M059J (cell line): ENCODE results near the gene TOPORS. TPM values are rescaled to one million over a fixed set of nuclear protein-coding genes. Genes with fewer than 3 reads are reported as not detected.
A peak's percentile ranks its signal among the peaks of the same experiment; 100 is the strongest.
"Not testable (repeated sequence)": the region's sequence is repeated elsewhere in the genome, so short reads cannot be mapped to it uniquely, and the experiment has no call there.

Experiments
- DNase-seq: peaks from one replicate; pipeline ENCODE4 v3.0.0-alpha.2; 2012; ENCODE audit warnings: low read depth
- total RNA-seq: library from RNA; depleted of rRNA; stranded (reverse); fragments of >200 nt; shearing (Covaris generic); gene quantifications from 2 replicates; pipeline ENCODE4 v1.2.3, GENCODE V29; 2014; rRNA removed

Gene TOPORS
- 27.3 and 33.7 TPM in 2 replicates for total RNA-seq

DNA sequence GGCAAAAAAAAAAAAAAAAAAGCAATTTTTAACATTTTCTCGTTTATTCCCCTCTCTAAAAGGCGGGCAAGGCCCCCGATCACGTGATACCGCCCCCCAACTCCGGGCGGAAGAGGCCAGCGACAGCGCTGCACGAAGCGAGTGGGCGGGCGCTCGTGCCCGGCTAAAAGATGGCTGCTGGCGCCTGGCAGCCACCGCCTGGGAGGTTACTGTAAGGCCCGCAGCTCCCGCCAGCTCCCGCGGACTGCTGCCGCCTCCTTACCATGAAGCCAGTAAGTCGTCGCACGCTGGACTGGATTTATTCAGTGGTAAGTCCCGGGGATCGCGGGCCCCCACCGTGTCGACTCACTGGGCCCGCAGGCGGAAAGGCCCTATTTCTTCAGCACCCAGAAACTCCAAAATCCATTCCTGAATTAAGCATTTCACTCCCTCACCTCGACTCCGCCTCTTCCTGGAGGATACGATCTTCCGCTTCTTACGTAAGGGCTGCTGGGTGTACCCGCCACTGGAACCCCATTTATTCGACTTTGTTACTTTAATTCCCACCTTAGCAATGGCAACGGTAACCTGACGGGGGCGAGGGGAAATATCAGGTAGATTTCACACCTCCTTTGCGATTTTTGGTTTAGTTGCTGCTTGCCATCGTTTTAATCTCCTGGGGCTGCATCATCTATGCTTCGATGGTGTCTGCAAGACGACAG lies at the start of gene TOPORS, which contains the start of gene SMIM27:
TSS of gene TOPORS (minus strand) at position 415 of the 701 bp plus-strand sequence. CDS start at position 265, 150 bp downstream.
TSS of gene SMIM27 (plus strand) at position 156 of the 701 bp plus-strand sequence. CDS start at position 264, 108 bp downstream.
- peak; percentile 92 for DNase-seq

DNA sequence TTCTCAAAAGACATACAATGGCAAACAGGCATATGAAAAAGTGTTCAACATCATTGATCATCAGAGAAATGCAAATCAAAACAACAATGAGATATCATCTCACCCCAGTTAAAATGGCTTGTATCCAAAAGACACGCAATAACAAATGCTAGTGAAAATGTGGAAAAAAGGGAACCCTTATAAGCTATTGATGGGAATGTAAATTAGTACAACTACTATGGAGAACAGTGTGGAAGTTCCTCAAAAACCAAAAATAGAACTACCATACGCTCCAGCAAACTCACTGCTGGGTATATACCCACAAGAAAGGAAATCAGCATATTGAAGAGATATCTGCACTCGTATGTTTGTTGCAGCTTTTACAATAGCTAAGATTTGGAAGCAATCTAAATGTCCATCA lies 46.6 kb upstream of the TOPORS start:
- DNase-seq, result not testable (repeated sequence)

DNA sequence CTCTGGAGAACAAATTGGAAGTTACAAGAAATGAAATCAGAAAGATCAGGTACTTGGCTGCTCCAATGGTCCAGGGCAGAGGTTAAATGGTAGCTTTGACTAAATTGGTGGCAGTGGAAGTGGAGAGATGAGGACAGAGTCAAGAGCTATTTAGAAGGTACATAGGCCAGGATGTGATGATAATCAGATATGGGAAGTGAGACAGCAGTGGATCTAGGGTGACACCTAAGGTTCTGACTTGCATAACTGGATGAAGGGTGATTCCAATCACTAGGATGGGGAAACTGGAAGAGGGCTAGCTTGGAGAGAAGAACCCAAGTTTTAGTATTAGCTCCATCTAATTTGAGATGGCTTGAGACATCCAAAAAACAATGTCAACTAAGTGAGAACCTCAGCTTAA lies 44.5 kb upstream of the TOPORS start:
- no peak for DNase-seq

DNA sequence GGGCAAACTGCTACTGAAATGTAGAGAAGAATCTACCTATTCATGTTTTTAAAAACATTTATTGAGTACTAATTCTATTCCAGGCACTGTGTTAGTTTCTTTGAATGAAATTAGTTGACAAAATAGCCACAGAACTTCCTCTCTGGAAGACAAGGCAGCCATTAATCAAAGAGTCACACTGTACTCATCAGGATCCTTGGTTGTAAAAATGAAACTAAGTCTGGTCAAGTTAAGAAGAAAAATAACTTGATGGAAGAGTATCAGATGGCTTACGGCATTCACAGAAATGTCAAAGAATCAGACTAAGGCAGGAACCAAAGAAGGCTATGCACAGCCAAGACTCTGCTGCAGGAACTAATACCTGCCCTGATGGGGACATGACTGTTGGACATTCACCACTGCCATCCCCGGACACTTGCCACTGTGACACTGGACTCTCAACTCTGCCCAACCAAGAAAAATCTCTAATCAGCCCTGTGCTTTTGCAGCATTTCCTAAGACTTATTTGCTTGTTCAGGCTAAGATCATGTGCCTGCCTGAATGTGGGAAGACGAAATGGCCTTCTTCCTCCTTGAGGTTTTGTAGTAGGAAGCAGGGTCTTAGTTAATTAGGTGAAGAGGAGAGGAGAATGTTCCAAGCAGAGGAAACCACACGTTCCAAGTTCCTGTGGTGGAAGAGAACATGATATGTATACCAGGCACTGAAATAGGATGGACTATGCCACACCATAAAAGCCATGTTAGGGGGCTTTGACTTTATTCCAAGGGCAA lies 43.9 kb upstream of the TOPORS start:
- peak; percentile 11 for DNase-seq

DNA sequence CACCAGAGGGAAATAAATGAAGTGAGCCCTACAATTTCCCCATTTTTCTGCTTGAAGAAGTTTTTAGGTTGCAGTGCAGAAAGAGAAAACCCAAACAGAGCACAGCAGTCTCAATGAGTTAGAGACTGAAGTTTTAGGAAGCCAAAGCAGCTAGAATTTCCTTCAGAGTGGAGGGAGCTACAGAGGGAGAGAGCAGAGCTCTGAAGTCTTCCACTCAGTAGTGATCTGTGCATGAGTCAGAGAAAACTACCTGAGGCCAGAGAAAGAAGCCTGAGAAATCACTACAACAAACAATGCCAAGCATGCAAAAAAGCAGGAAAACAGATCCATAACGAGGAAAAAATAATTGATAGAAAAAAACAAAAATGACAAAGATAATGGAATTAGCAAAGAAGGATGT lies 38.5 kb upstream of the TOPORS start:
- peak; percentile 62 for DNase-seq

DNA sequence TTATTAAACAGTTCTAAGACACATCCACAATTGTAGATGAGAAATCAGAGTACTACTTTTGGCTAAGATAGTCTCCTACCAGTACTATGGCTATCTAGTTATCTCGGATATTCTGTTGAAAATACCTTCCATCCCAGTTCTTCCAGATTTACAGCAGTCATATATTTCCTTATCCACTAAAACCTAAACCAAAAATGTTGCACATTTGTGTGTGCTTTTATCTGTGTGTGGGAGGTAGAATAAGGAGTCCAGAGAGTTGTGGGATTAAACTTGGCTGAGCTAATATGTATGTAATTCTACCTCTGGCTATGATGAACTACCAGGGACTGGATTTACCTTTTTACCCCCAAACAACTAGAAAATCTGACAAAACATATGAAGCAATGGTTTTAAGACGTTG lies 38.1 kb upstream of the TOPORS start:
- no peak for DNase-seq

DNA sequence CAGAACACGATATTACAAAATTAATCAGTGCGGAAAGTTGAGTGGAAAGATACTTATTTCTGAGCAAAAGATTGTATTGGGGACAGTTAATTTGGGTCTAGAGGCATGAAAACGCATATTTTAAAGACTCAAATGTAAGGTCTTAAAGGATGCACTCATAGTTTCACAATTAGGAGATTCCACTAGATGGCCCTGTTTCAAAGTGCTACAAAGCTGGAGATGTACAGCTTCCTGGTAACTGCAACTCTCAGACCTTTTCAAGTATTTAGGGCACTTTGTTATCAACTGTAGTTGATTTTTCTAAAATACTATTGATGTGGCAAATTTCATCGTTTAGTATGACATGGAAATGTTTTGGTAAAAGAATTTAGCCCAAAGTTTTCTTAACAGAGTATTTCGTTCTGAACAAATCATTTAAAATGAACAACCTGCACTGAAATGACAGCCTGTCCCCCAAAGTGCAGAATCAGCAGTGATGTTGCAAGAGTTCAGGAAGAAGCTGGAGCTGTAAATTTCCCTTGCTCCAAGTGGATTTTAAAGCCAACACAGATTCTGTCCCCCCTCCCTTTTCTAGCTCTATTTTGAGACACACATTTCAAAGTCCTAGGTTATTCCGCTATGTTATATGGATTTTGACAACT lies 36.8 kb upstream of the TOPORS start:
- peak; percentile 64 for DNase-seq

DNA sequence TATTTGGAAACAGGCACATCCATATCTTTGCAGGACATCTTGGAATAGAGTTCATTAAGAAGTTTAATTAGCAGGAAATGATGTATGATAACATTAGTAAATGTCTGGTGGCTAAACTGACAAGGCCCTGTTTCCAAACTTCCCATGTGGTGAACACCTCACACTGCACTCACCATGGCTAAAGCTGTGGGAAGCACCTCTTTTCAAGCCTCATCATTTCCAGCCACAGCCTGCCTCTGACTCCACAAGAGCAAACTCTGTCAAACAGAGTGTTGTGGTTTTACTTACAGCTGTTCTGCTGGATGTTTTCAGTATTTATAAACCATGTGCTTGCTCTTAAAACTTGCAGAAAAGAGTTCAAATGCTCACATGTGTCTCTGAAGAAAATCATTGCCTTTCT lies 35.5 kb upstream of the TOPORS start:
- DNase-seq, result no peak

DNA sequence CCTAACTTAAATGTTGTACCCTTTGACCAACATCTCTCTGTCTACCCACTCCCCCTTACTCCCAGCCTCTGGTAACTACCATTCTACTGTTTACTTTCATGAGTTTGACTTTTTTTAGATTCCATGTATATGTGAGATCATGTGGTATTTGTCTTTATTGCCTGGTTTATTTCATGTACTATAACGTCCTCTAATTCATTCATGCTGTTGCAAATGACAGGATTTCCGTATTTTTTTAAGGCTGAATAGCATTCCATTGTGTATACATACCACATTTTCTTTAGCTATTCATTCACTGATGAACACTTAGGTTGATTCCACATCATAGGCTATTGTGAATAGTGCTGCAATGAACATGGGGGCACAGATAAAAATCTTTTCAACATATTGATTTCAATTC lies 32.4 kb upstream of the TOPORS start:
- no peak for DNase-seq

DNA sequence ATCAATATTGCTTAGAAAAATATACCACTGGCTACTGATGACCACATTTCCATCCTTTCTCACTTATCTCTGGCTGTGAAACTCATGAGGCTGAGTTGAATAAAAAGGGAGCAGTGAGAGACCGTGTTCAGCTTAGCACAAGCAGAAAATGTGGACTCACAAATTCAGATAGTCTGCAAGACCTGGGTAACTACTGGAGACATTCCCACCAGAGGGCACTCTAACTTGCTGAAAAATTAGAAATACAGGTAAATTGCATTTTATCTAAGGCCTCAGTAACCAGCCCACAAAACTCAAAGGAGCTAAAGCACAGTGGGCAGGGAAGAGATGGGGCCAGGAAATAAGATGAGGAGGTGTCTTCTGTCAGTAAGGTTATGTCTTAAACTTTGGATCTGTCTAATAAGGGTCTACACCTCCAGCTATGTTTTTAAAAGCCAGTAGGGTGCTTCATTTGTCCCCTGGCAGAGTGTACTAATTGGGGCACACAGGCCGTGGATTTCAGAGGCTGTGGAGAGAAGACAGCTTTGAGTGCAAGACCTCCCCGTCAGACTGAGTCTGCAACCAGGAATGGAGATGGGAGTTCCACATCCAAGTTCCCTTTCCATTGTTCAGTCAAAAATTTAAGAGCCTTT lies 29.2 kb upstream of the TOPORS start:
- peak; percentile 67 for DNase-seq

DNA sequence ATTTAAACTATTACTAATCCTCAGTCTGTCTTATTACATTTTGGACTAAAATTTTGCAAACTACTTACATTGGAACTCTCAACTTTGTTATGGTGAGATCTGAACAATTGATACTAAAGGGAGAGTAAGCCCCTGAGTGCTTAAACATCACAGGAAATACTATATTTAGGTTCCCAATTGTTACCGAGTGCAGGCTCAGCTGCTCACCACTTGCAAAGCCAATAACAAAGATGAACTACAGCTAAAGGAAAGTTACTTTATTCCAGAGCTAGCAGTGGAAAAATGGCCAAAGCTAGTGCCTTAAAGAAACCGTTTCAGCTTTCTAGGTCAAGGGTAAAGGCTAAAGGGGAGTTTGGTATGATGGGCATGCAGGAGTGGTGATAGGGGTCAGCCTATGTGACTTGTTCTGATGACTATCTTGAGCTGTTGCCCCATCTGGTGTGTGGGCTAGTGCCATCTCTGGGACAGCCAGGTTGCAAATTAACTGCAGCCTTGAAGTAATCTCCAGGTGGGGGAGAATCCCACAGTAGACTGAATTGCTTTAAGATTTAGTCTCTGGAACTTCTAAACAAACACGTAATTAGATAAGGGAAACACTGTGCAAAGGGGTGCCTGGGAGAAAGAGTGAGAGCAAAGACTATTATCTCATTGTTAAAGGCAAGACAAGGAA lies 28.4 kb upstream of the TOPORS start:
- DNase-seq, result no peak

DNA sequence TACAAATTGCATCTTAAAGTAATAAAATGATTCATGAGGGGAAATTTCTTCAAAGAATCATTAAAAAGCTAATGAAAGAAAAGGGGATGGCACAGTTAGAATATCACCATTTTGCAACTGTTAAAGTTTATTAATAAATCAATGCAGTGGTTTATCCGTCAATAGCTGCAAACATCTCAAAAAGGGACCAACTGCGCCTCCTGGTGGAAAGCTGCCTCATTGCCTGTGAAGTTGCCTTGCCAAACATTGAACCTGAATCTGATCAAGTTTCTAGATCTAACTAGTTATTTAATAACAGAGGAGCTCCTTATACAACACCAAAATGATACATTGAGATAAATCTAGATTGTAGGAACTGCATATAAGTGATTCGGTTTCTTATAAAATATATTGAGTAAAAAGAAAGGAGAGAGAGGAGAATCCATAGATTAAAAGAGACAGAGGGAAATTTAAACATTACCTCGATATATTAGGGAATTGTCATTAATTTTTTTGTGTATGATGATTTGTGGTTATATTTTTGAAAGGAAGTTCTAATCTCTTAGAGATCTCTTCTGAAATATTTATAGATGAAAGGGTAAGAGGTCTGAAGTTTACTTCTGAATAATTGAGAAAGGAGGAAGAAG lies 27.4 kb upstream of the TOPORS start:
- peak; percentile 50 for DNase-seq

DNA sequence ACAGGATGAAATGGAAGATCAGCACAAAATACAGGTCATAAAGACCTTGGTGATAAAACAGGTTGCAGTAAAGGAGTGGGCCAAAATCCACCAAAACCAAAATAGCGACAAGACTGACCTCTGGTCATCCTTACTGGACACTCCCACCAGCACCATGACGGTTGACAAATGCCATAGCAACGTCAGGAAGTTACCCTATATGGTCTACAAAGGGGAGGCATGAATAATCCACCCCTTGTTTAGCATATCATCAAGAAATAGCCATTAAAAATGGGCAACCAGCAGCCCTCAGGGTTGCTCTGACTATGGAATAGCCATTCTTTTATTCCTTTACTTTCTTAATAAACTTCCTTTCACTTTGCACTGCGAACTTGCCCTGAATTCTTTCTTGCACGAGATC lies 26.6 kb upstream of the TOPORS start:
- DNase-seq, result peak; percentile 19

DNA sequence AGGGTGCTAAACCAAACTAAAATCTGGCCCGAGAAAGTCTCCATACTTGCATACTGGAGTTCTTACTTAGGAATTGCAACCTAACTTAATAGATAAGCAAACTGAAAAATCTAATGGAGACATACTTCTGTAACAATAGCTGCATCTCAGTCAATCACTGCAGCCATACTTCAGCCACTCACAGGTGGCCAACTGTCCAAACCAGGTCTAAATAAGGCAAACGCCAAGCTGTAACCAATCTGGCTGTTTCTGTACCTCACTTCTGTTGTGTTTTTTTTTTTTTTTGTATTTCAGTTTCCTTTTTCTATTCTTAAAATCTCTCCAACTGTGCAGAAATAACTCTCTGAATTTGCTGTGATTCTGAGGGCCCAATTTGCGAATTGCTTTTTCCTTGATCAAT lies 24.9 kb upstream of the TOPORS start:
- DNase-seq, result no peak

DNA sequence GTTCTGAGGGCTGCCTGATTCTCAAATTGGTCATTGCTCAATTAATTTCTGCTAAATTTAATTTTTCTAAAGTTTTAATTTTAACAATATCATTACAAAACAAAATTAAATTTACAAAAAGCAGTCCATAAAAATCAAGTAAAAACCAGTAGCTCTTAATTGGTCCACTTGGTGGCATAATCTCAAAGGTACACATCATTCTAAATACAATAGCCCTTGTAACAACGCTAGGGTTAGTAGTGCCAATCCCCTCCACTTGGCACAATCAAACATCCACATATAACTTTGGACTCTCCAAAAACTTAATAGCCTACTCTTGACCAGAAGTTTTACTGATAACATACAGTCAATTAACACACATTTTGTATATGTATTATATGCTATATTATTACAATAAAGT lies 22.5 kb upstream of the TOPORS start:
- DNase-seq, result no peak

DNA sequence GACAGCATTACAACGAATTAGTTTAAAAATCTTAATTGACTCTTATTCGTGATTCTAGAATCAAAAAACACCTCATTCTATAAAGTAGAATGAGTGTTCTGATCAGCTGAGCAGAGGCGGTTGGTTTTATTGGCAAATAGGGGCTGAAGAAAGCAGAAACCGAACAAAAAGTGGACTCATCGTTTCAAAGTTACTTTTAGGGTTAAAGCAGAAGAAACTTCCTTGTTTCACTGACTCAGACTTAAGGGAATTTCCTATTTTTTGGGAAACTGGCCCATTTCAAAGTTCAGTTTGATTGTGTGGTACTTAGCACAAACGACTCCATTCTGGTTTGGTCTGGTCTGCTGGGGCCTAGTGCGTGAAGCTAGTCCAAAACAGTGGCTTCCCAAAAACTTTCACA lies 21.4 kb upstream of the TOPORS start:
- no peak for DNase-seq

DNA sequence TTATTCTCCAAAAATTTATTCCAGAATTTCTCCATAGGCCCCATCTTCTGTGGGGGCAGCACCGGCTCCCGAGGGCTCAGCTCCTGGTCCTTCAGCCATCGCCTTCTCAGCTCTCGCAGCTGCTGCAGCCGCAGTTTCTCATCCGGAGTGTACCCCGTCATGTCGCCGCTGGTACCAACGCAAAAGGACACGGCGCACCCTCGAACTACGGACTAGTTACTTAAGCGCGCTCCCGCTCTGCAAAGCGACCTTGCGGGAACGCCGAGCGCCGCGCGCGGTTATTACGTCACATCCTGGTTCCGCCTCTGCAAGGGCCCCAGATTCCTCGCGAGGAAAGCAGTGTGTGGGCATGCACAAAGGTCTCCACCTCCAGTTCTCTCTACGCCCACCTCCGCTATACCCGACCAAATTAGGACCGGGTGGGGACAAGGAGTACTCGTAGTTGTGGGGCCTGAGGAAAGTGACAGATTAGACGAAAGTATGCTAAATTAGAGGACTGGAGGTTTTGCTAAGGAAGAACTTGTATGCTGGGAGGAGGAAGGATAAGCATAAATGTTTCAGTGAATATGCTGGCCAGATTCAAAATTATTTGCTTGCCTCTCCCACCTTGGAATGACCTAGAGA lies 20.6 kb upstream of the TOPORS start, which contains the start of gene NDUFB6:
TSS of gene NDUFB6 (minus strand) at position 260 of the 624 bp plus-strand sequence. CDS start at position 161, 99 bp downstream.
- DNase-seq, result peak; percentile 92

DNA sequence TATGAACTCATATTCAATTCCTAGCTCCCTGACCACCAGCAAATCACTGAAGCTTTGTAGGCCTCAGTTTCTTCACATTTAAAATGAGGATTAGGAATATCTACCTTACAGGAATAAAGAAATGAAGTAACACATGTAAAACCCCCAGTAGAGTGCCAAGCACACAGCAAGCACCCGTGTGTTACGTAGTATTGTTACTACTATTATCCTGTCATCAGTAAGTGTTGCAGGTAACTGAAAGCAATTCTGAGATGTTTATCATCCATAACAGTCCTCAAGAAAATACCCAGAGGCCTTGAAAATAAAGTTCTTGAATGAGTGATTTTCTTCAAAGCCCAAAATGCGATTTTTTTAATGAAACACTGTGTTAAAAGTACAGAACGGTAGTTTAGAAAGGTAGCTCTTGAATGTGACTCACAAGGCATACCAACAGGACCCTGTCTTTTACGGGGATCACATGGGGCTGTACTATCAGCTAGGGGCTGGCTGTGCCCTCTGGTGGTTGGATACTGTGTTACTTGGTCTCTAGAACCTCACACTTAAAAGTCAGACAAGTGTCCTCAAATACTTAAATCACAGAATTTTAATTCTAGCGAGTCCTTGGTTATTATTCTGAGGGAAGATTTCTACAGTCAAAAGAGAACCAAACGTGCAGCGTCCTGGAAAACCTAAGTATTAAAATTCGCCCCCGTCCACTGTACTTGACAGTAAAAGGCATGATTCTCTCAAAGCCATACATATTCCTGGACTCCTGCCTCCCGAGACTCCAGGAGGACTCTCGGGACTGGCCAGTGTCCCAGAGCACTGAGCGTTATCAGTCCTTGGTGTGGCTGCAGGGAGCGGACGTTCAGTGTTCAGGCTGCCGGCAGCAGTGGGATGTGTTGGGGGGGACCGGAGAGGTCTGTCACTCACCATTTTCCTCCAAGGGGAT lies 19.8 kb upstream of the TOPORS start:
- peak; percentile 89 for DNase-seq

DNA sequence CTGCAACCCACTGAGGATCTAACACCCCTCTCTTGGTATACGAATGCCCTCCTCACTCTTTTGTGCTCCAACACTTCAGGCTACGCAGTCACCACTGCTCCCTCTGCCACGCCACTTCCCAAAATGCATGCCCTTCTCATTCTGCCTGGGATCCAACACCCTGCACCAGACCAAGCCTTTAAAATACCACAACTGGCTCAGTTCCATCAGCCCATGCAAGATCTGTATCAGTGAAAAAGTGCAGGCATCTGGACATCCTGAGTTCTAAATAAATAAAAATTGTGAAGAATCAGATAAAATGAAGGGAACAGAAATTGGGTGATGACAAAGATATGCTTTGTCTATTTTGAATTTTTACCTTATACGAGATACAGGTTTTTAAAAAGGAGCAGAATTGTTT lies 17.9 kb upstream of the TOPORS start:
- DNase-seq, result no peak
